Fibroblast of lung (primary cell): ENCODE results near the gene LAMC3. TPM values are rescaled to one million over a fixed set of nuclear protein-coding genes. Genes with fewer than 3 reads are reported as not detected.

ENCODE experiments used
- DNase-seq, 2 donors: peaks; one replicate each; pipeline versions ENCODE4 v3.0.0 to v3.0.0-alpha.2; 2010; ENCODE audit warnings: low read depth in 2 of 2
- H2AFZ ChIP-seq: 2 replicates; pipeline ENCODE4 v1.5.1; 2012; ENCODE audit warnings: low read length, control low read depth, inconsistent platforms
- H3K27ac ChIP-seq: 2 replicates; pipeline ENCODE4 v1.5.1; 2011; ENCODE audit warnings: low read length, control low read depth; ENCODE audit not compliant: insufficient read depth
- H3K27me3 ChIP-seq: 2 replicates; pipeline ENCODE4 v1.5.1; 2011; ENCODE audit warnings: mild to moderate bottlenecking, low read length; ENCODE audit not compliant: control insufficient read depth, insufficient read depth
- H3K36me3 ChIP-seq: 2 replicates; pipeline ENCODE4 v1.5.1; 2011; ENCODE audit warnings: low read length; ENCODE audit not compliant: control insufficient read depth, insufficient read depth
- H3K4me1 ChIP-seq: 2 replicates; pipeline ENCODE4 v1.5.1; 2011; ENCODE audit warnings: low read length; ENCODE audit not compliant: control insufficient read depth, insufficient read depth; ENCODE audit errors: extremely low read depth
- H3K4me2 ChIP-seq: 2 replicates; pipeline ENCODE4 v1.5.1; 2011; ENCODE audit warnings: low read length, control low read depth; ENCODE audit not compliant: insufficient read depth; ENCODE audit errors: extremely low read depth
- H3K4me3 ChIP-seq, 4 experiments: fragments of 200-600 bp in 1 of 4; sonication (generic) in 1 of 4; replicated peaks in 1 of 4; 2 replicates each; pipeline ENCODE4 v1.5.1; 2011 to 2016; ENCODE audit warnings: low read length in 4 of 4, low read depth in 3 of 4, mild to moderate bottlenecking in 3 of 4, control low read depth in 2 of 4, inconsistent platforms in 1 of 4, mixed read lengths in 1 of 4; ENCODE audit not compliant: insufficient read depth in 1 of 4; ENCODE audit errors: control extremely low read depth in 1 of 4
- H3K79me2 ChIP-seq: 2 replicates; pipeline ENCODE4 v1.5.1; 2012; ENCODE audit warnings: mild to moderate bottlenecking, low read length, inconsistent platforms; ENCODE audit not compliant: control insufficient read depth, insufficient read depth
- H3K9ac ChIP-seq: 2 replicates; pipeline ENCODE4 v1.5.1; 2011; ENCODE audit warnings: mild to moderate bottlenecking, low read length, control low read depth; ENCODE audit not compliant: insufficient read depth
- H3K9me3 ChIP-seq: 2 replicates; pipeline ENCODE4 v1.5.1; 2012; ENCODE audit warnings: low read depth, low read length; ENCODE audit not compliant: control insufficient read depth, insufficient read depth
- H4K20me1 ChIP-seq: 2 replicates; pipeline ENCODE4 v1.5.1; 2011; ENCODE audit warnings: low read length; ENCODE audit not compliant: control insufficient read depth, insufficient read depth; ENCODE audit errors: extremely low read depth
- EZH2 ChIP-seq: IDR thresholded peaks from 2 replicates; pipeline ENCODE4 v1.5.1; 2012; ENCODE audit warnings: low read length, control low read depth, mild to moderate bottlenecking; ENCODE audit errors: missing control alignments
- polyA plus RNA-seq, 2 donors: library from polyadenylated mRNA; depleted of rRNA in 1 of 2; stranded (reverse) in 1 of 2; unstranded in 1 of 2; fragments of >200 nt; gene quantifications; 2 replicates each; pipeline ENCODE4 v1.2.1, GENCODE V29; 2011 to 2012; ENCODE audit warnings: missing spikeins in 1 of 2
- total RNA-seq: library from RNA; depleted of rRNA; stranded (reverse); fragments of >200 nt; gene quantifications from 2 replicates; pipeline ENCODE4 v1.2.1, GENCODE V29; 2014
- TF ChIP-seq, protein P1 (sequence below), 2 donors: IDR thresholded peaks in 1 of 2; conservative IDR thresholded peaks in 1 of 2; 1 replicate in 1 of 2; 2 replicates in 1 of 2; pipeline ENCODE4 v1.5.1; 2011 to 2012; ENCODE audit warnings: low read length in 2 of 2, control low read depth in 1 of 2, inconsistent platforms in 1 of 2, low read depth in 1 of 2, mild to moderate bottlenecking in 1 of 2

LAMC3 gene
- total and polyA plus RNA-seq, 2 donors (not counting 1 experiment from before 2014, with no cell fraction given): 0.17 to 1.4 TPM

GRCh38 chr9:131125288-131126058, 116.5 kb downstream of the LAMC3 start, which contains the start of gene NUP214:
TSS of gene NUP214 (plus strand) at chr9:131125586. CDS start at chr9:131125705, 119 bp downstream.
- Histone ChIP-seq H3K9me3 (no peaks in the 10 kb centered on the region), H3K4me2 (peak within 1 kb of the TSS; percentile 90), H3K27ac (peak within 1 kb of the TSS; percentile 91), H3K9ac (peak within 1 kb of the TSS; percentile 93), H3K27me3 (no peaks in the 10 kb centered on the region), H3K4me1 (peaks cover 4% of the 10 kb centered on the region), H3K4me3 (peak within 1 kb of the TSS; percentile 94 to 100 (median 96)), H4K20me1 (peaks cover 1% of the 10 kb centered on the region), H3K79me2 (peaks cover 15% of the 10 kb centered on the region), H2AFZ (peak within 1 kb of the TSS; percentile 92), H3K36me3 (peaks cover 5% of the 10 kb centered on the region)
- TF ChIP-seq, protein P1, sequence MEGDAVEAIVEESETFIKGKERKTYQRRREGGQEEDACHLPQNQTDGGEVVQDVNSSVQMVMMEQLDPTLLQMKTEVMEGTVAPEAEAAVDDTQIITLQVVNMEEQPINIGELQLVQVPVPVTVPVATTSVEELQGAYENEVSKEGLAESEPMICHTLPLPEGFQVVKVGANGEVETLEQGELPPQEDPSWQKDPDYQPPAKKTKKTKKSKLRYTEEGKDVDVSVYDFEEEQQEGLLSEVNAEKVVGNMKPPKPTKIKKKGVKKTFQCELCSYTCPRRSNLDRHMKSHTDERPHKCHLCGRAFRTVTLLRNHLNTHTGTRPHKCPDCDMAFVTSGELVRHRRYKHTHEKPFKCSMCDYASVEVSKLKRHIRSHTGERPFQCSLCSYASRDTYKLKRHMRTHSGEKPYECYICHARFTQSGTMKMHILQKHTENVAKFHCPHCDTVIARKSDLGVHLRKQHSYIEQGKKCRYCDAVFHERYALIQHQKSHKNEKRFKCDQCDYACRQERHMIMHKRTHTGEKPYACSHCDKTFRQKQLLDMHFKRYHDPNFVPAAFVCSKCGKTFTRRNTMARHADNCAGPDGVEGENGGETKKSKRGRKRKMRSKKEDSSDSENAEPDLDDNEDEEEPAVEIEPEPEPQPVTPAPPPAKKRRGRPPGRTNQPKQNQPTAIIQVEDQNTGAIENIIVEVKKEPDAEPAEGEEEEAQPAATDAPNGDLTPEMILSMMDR (conservative IDR thresholded peaks at IDR 0.05 in 1 of 2, IDR thresholded peaks at IDR 0.05 in 1 of 2; ENCODE audit: low read depth in 1 of 2, low read length in 2 of 2): no peak
- TF ChIP-seq EZH2: no peak
- DNase-seq: peak; percentile 96 to 97

DNA sequence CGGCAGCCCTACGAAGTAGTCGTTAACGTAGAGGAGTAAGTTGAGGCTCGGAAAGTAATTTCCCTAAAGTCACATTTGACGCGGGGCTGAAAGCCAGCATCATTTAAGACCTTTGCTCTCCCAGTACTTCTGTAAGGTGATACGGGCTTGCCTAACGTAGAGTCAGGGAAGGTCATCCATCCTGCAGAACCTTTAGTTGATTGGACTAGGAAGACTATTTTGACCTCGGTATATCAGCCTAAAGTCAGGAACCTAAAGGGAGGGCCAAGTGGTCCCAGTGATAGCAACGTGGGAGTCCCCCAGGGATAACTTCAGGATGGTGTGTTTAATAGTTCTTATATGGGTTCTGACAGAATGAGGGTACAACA, 117.1 kb downstream of the LAMC3 start:
- Histone ChIP-seq H3K4me3 (peak overlapping the region; percentile 94 to 100 (median 96)), H3K9ac (peak overlapping the region; percentile 93), H3K79me2 (peaks cover 15% of the 10 kb centered on the region), H2AFZ (peak overlapping the region; percentile 92), H3K9me3 (no peaks in the 10 kb centered on the region), H3K36me3 (peaks cover 5% of the 10 kb centered on the region), H3K27ac (peak overlapping the region; percentile 91), H3K4me2 (peak overlapping the region; percentile 90), H4K20me1 (peaks cover 1% of the 10 kb centered on the region), H3K4me1 (peaks cover 4% of the 10 kb centered on the region), H3K27me3 (no peaks in the 10 kb centered on the region)
- no peak for DNase-seq
- TF ChIP-seq, protein P1 (conservative IDR thresholded peaks at IDR 0.05 in 1 of 2, IDR thresholded peaks at IDR 0.05 in 1 of 2; ENCODE audit: low read depth in 1 of 2, low read length in 2 of 2): no peak
- TF ChIP-seq EZH2: no peak

DNA sequence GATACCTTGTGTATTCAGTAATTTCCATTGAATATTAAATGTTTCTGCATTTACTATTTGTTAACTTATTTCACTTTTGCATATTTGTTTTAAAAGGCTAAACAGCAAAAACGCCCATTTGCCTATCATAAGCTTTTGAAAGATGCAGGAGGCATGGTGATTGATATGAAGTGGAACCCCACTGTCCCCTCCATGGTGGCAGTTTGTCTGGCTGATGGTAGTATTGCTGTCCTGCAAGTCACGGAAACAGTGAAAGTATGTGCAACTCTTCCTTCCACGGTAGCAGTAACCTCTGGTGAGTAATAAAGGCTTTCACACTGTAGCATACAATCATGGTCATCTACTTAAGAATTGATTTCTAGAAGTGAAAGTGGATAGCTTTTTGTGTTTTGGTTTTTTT, 120.2 kb downstream of the LAMC3 start:
- Histone ChIP-seq H3K4me1 (peaks cover 4% of the 10 kb centered on the region), H3K9me3 (no peaks in the 10 kb centered on the region), H2AFZ (no peak overlapping the region), H3K27ac (no peak overlapping the region), H4K20me1 (peaks cover 1% of the 10 kb centered on the region), H3K9ac (no peak overlapping the region), H3K36me3 (peaks cover 10% of the 10 kb centered on the region), H3K79me2 (peaks cover 15% of the 10 kb centered on the region), H3K27me3 (no peaks in the 10 kb centered on the region), H3K4me3 (no peak overlapping the region), H3K4me2 (no peak overlapping the region)
- TF ChIP-seq EZH2: no peak
- TF ChIP-seq, protein P1 (conservative IDR thresholded peaks at IDR 0.05 in 1 of 2, IDR thresholded peaks at IDR 0.05 in 1 of 2; ENCODE audit: low read depth in 1 of 2, low read length in 2 of 2): no peak
- no peak for DNase-seq
